Body of pancreas (tissue), 4 donors: ENCODE results near the gene DUS1L.

ENCODE experiments used
- CTCF ChIP-seq, 7 experiments: fragments of 450-650 bp in 4 of 7; fragments of 200-600 bp in 3 of 7; sonication (generic) in 3 of 7; IDR thresholded peaks; one replicate each; pipeline ENCODE4 v1.5.1; 2016 to 2019; ENCODE audit warnings: antibody characterized with exemption in 7 of 7
- POLR2A ChIP-seq, 3 donors: fragments of 450-650 bp; IDR thresholded peaks; one replicate each; pipeline ENCODE4 v1.6.1; 2016; ENCODE audit warnings: antibody characterized with exemption in 3 of 3, mild to moderate bottlenecking in 2 of 3

GRCh38 chr17:82062076-82062983, 3.3 kb downstream of the DUS1L start:
- TF ChIP-seq CTCF (IDR thresholded peaks at IDR 0.05) (no peak), POLR2A (IDR thresholded peaks at IDR 0.05) (no peak)
